Effector CD8-positive, alpha-beta T cell (primary cell): Measurements from ENCODE around the gene EPM2A.
A peak's percentile ranks its signal among the peaks of the same experiment; 100 is the strongest.

Source experiments
- DNase-seq: peaks from one replicate; lab custom pipeline; 2025; lab: John Stamatoyannopoulos, UW

The EPM2A gene

DNA sequence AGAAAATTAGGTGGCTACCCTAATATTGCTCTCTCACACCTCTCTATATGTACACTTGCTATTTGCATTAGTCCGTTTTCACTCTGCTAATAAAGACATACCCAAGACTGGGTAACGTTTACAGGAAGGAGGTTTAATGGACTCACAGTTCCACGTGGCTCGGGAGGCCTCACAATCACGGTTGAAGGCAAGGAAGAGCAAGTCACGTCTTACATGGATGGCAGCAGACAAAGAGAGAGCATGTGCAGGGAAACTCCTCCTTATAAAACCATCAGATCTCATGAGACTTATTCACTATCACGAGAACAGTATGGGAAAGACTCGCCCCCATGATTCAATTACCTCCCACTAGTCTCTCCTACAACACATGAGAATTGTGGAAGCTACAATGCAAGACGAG lies 53.4 kb downstream of the EPM2A start:
- DNase-seq = no peak

DNA sequence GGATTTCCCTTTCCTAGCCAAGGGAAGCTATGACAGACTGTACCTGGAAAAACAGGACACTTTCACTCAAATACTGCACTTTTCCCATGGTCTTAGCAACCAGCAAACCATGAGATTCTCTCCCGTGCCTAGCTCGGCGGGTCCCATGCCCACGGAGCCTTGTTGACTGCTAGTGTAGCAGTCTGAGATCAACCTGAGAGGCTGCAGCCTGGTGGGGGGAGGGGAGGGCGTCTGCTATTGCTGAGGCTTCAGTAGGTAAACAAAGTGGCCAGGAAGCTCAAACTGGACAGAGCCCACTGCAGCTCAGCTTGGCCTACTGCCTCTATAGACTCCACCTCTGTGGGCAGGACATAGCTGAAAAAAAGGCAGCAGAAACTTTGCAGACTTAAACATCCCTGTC lies 61.8 kb downstream of the EPM2A start:
- DNase-seq = no peak

DNA sequence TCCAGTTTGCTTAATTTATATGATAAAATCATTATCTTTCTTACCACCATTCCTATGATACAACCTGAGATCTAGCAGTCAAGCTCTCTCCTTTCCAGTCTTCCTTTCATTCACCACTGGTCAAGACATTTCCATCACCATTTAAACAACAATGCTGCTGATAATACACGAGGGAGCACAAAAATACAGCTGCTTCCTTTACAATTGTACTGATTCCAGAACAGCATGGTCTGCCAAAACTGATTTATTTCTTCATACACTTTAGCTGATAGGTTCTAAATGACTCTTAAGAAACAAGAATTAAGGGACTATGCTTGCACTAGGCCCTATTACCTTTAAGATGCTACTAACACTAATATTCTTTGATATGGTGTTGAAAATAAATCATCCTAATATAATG lies 65.0 kb downstream of the EPM2A start:
- DNase-seq = no peak

DNA sequence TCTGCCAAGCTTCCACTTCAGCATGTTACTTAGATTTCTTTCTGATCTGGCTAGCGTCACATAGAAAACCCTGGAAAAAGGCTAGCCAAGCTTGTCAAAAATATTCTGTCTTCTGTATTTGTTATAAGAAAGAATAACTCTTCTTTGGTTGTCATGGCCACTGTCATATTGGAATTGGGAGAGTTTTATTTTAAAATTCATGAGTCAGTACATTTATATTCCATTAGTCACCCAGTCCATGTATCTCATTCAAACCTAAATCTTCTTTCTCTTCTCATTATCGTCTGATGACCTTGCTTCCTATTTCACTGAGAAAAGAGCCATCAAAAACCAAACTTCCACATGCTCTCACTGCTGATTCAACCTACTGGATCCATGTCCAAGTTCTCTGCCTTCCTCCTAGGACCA lies 65.7 kb downstream of the EPM2A start:
- no peak for DNase-seq

DNA sequence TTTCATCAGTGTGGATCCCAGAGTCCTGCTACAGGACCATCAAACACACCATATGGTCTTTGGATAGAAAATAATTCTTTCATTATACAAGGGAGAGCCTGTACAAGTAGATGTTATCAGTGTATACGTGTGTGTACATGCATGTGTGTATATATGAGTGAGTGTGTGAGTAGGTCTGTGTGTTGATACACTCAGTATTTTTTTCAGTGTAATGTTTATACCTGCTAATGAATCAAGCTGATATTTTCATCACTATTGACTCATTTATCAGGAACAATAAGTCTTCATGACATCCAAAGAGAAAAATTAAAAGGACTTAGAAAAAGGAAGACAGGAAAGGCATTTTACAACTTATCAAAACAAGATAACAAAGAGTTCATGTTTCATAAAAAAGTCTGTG lies 66.5 kb downstream of the EPM2A start:
- DNase-seq = no peak

DNA sequence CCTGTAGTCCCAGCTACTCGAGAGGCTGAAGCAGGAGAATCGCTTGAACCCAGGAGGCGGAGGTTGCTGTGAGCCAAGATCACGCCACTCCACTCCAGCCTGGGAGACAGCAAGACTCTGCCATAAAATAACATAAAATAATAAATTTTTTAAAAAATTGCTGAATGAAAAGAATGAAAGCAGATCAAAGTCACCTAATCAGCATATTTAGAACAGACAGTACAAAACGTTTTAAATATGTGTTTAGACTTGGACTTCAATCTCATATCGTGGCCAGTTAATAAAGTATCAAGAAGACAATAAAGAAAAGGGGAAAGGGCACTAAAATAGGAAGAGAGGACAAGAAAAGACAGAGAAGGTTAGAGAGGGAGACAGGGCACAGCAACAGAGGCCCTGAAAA lies 74.6 kb downstream of the EPM2A start:
- no peak for DNase-seq

DNA sequence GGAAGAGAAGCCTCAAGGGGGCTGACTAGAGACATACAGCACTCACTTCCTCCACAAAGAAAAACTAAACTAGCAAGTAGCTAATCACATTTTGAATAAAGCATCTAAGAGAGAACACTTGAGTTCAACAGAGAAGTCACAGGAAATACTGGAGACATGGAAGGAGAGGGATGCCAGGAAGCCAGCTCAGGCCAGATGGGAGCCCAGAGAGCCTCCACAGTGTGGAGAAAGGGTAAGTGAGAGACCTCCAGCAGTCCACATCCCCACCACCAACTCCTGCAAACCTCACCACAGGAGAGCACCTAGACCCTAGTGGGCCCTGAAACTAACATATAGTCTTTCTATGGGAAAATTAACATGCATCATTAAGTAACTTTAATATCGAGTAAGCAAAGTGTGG lies 79.2 kb downstream of the EPM2A start:
- DNase-seq = no peak

DNA sequence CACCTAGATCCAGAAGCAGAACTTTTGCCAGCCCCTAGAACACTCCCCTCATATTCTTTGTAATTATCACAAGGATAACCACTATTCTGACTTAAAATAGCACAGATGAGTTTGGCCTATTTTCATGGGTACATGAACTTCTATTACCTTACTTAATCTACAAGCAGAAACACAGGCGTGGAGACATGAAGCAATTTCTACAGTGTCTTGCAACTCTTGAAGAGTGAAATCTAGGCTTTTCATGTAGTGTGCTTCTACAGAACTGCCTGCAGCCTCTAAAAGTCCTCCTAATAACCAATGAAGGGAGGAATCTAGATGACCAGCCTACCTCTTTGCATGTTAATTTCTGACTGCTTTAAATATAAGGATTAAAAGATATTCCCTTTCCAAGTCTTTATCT lies 82.7 kb downstream of the EPM2A start:
- no peak for DNase-seq

DNA sequence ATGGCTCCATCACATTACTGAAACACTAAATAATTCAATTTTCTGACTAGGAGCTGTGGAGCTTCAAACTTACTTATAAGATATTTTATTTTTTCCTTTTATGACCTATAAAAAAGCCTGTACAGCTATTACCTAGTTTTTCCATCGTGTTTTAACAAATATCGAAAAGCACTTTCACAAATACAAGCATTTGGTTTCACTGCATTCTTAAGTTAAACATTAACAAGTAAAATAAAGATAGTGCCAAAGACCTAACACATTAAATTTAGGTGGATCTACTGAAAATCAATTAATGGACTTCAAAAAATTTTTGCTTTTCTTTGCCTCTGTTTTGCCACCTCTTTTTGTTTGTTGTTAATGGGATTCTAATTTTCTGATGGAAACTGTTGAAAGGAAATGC lies 83.3 kb downstream of the EPM2A start:
- no peak for DNase-seq

DNA sequence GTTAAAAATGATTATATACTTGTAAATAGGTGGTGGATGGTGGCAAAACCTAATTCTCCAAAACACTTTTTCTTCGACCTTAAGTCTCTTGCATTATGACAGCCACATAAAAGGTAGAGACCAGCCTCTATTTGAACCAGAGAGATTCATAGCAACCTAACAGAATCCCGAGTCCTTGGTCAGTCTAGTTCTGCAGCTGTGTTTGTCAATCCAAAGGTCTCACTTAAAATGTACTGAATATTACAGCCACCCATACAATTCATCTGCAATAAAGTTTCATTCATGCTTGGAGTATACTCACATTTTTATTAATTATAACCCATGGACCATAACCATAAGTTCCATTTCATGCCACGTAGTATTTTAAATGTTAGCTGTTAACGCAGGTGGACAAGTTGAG lies 87.2 kb downstream of the EPM2A start:
- no peak for DNase-seq

DNA sequence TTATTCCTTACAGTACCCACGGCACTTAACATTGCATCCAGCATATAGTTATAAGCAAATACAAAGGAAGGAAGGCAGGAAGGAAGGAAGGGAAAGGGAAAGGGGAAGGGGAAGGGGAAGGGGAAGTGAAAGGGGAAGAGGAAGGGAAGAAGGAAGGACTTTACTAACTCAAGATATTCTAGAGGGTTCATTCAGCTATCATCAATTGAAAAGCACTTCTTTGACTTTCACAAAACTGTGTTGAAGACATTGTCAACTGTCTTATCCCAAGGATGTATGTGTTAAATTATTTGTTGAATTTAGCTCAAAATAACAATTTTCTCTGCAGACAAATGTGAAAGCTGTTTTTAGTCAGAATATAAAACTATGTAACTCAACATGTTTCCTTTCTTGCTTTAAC lies 87.7 kb downstream of the EPM2A start:
- no peak for DNase-seq

DNA sequence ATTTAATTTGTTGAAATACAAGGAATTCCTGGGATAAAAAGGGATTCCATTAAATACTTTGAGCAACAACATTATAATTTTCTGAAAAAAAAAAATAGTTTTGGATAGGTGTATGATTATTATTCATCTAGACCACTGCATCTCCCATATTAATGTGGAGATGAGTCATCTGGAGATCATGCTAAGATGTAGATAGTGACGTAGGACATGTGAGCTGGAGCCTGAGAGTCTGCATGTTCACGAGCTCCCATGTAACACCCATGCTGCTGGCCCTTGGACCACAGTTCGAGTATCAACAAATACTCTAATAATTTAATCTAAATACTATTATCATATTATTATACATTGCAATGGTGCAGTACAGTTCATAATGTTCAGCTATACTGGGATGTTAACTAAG lies 91.6 kb downstream of the EPM2A start:
- no peak for DNase-seq

DNA sequence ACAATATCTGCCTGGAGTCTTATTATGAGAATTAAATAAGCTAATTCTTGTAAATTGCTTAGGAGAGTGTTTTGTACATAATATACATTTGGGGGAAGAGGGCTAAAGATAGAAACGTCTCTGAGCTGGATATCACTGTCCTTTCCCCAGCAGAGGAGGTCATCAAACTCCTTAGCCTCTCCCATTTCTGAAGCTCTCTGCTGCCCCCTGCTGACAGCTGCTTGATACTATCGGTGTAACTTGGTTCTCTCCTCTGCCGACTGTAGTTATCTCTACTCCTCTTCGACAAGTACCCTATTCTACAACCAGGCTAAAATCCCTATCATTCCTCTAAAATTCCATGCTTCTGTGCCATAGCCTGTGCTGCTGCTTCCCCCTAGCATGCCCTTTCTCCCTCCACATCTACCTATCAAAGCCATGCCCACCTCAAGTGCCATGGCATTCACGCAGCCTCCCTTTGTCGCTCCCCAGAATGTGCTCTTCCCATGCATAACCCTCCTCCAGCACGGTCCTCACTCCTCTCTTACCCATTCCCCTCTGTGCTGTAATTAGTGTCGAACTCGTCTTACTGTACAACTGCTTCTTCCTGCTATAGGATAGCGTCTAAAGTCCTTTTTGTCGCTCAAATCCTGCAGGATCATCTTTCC lies 101.2 kb downstream of the EPM2A start:
- DNase-seq = peak; percentile 62

DNA sequence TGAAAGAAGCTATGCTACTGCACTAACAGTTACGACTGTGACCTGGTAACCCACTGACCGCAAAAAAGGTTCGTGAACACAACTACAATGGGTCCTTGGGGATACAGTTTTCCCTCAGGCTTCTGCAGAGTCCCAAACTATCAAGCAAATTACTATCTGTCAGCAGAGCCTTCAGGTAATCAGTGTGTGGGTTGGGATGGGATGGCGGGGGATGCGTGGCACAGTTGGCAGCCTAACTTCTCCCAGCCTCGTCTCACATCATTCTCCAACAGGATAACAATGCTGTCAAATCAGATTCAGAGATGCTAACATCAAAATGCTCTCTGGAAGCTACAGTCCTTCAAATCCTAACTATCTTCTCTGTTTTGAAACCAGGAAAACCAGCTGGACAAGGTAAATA lies 102.3 kb downstream of the EPM2A start:
- no peak for DNase-seq

DNA sequence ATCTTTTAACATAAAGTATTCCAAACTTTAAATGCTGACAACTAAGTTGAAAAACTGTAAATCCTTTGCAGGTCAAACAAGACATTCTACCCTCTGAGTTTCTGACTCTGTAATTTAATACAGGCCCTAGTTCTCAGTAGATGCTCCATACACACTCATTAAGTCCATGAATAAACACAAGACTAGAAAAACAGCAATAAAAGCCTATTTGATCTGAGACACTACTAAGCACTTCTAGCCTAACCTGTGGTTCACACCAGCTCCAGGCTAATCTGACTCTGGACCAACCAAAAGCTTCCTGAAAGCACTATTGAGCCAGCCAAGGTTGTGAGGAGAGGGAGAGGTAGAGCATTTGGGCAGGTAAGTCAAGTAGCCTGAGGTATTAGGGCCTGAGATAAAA lies 103.9 kb downstream of the EPM2A start:
- DNase-seq = no peak

DNA sequence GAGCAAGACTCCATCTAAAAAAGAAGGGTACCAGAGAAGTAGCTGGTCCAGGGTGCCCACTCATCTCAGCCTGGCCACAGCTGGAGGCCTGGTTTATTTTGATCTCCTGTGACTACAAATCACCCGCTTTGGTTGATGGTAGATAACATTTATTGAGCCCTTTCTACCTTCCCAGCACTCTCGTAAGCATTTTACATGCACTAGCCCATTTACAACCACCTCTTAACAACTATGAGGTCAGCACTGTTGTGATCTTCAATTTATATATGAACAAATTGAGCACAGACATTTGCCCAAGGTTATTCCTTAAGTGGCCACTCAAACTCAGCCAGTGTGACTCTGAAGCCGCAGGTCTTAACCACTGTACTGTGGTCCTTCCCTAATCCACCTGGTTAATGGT lies 104.7 kb downstream of the EPM2A start:
- DNase-seq = no peak

DNA sequence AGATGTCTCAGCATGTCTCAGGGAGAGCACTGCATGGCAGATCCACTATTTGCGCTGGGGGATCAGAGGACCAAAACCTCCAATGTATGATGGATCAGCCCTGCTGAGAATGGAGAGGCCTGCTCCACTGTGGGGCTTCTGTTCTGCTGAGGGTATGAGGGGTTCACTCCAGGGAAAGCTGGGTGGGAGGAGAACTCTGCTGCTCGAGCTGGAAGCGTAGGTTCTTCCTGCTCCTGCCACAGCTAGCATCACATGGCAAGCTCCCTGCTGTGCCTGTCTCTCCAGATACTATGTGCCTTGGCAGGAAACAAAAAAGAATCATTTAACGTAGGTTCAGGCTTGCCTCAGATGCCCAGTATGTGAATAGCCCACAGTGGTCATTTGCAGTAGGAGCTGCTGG lies 105.8 kb downstream of the EPM2A start:
- no peak for DNase-seq

DNA sequence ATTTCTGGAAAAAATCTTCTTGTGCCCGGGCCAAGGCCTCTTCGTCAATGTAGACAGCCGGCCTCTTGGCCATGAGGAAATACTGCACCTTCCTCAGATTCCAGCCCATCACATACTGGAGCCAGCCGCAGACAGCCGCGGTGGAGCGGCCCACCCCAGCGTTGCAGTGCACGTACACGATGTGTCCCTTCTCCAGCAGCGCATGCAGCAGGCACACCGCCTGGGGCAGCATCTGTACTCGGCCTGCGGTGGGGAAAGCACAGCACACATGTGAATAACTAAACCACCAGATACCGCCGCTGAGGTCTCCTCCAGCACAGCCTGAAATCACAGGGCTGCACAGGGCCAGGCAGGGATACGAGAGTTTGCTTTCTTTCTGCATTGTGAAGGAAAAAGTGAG lies 107.9 kb downstream of the EPM2A start:
- DNase-seq = no peak

DNA sequence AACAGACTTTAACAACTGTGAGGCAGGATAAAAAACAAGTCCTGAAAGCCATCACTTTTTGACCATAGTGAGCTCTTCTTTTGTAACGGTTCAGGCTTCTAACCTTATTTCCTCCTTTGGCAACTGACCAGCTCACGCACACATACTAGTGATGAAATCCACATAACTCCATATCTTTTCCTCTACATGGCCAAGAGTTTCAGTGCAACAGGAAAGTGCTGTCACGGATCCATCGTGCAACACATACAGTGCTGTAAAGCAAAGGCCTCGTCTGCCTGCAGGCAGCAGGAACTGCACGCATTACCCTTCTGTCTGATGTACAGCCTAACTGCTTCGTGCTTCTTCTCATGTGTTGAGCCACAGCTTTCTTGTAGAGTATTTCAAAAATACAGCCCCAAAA lies 108.5 kb downstream of the EPM2A start:
- no peak for DNase-seq

DNA sequence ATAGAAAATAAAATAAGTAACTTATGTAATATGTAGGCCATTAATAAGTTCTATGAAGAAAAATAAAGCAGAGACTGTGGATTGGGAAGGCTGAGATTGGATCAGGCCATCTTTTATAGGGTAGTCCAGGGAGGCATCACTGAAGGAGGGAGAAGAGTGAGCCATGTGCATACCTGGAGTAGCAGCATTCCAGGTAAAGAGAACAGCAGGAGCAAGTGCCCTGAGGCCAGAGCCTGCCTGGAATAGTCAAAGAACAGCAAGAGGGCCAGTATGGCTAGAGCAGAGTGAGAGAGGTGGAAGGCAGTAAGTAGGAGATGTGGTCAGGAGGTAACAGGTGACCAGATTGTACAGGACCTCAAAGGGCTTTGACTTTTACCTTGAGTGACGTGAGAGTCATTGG lies 112.1 kb downstream of the EPM2A start:
- DNase-seq = no peak

DNA sequence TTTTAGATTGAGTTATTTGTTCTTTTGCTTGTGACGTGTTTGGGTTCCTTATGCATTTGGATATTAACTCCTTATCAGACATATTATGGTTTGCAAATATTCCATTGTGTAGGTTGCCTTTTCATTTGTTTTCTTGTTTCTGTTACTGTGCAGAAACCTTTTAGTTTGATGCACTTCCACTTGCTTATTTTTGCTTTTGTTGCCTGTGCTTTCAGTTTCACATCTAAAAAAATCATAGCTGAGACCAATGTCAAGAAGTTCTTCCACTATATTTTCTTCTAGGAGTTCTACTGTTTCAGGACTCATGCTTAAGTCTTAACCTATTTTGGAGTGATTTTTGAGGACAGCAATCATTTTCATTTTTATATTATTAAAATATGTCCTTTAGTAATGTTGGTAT lies 113.5 kb downstream of the EPM2A start:
- no peak for DNase-seq

DNA sequence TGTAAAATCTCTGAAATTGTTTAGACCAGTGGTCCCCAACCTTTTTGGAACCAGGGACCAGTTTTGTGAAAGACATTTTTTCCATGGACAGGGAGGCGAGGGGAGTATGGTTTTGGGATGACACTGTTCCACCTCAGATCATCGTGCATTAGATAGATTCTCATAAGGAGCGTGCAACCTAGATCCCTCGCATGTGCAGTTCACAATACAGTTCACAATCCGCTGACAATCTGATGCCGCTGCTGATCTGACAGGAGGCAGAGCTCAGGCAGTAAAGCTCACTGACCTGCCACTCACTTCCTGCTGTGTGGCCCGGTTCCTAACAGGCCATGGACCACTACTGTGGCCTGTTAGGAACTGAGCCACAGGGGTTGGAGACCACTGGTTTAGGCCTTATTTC lies 115.2 kb downstream of the EPM2A start:
- DNase-seq = no peak

DNA sequence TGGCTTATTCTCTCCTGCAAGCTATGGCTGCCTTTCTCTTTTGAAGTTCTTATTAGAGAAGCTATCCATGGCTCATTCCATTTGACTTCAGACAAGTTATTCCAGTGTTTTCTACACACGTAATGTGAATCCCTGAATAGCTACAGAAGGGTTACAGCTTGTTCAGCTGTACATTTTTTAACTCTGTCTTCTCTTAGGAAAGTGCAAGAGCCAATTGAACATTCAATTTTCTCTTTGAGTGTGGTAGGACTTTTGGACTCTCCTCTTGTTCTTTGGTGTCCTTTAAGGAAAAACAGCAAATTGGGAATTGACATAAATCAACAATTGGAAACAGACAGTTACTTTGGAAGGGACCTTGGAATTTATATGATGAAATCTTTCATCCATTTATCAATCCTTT lies 125.8 kb downstream of the EPM2A start:
- DNase-seq = no peak

DNA sequence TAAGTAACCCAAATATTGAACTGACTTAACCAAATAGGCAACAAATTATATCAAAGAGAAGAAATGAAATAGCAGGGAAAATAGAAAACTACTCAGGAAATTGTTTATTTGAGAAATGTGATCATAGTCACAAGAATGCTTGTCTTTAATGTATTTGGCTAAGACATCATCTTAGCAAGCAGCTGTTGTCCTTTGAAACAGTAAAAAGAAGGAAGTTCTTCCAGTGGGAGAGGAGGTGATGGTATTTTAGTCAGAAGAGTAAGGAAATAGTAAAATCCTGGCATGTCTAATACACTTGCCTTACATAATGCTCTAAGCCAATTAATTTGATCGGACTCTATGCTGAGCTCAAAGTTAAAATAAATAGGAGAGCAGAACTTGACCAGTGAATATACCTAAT lies 126.5 kb downstream of the EPM2A start:
- DNase-seq = no peak

DNA sequence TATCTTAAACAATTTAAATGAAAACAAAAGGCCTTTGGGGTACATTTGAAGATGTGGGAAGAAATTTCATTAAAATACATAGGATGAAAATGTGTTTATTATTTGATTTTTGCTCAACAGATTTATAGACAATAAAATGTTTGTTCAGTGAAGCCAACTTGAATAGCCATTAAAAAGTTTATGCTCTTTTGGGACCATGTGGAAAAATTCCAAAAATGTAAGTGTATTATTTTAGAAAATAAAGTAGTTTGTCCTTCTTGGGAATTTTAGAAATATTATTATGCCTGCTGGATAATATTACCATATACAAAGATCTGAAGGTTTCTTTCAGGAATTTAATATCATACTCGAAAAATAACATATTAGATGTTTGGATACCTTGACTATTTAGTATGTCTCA lies 131.3 kb downstream of the EPM2A start:
- DNase-seq = no peak
